SK-N-SH treated with all-trans-retinoic acid at 6 μM for 48 hours (cell line): ENCODE data around the gene LSAMP.

Experiments used
- ATAC-seq: fragments of 200-7000 bp; cut with Tn5 transposase; 3 replicates; pipeline ENCODE4 v1.9.1; 2020; ENCODE audit warnings: mild to moderate bottlenecking, moderate library complexity
- ARNTL ChIP-seq: fragments of 450-650 bp; formaldehyde crosslinking; IDR thresholded peaks from 2 replicates; pipeline ENCODE4 v1.5.0; 2020; ENCODE audit warnings: low read depth, mild to moderate bottlenecking, moderate library complexity, borderline replicate concordance
- BACH2 ChIP-seq: fragments of 250-450 bp; sonication (Bioruptor Pico); IDR thresholded peaks from 2 replicates; pipeline ENCODE4 v1.9.0; 2021; ENCODE audit warnings: mild to moderate bottlenecking, borderline replicate concordance
- CSDC2 ChIP-seq: fragments of 250-450 bp; sonication (Bioruptor Pico); IDR thresholded peaks from 2 replicates; pipeline ENCODE4 v1.5.0; 2020; ENCODE audit warnings: mild to moderate bottlenecking, moderate library complexity
- ESRRG ChIP-seq: fragments of 250-450 bp; sonication (Bioruptor Pico); IDR thresholded peaks from 2 replicates; pipeline ENCODE4 v1.6.1; 2021; ENCODE audit warnings: mild to moderate bottlenecking
- GLIS3 ChIP-seq: fragments of 250-450 bp; sonication (Bioruptor Pico); IDR thresholded peaks from 2 replicates; pipeline ENCODE4 v1.5.0; 2020; ENCODE audit warnings: mild to moderate bottlenecking, moderate library complexity
- OSR1 ChIP-seq: fragments of 250-450 bp; sonication (Bioruptor Pico); IDR thresholded peaks from 2 replicates; pipeline ENCODE4 v1.8.0; 2022; ENCODE audit warnings: moderate library complexity, mild to moderate bottlenecking, inconsistent platforms
- PPARA ChIP-seq: fragments of 250-450 bp; sonication (Bioruptor Pico); IDR thresholded peaks from 2 replicates; pipeline ENCODE4 v1.5.0; 2020; ENCODE audit warnings: mild to moderate bottlenecking, borderline replicate concordance
- SNAI2 ChIP-seq: fragments of 250-450 bp; sonication (Bioruptor Pico); IDR thresholded peaks from 2 replicates; pipeline ENCODE4 v1.5.0; 2020; ENCODE audit warnings: mild to moderate bottlenecking, moderate library complexity
- TCF4 ChIP-seq: fragments of 250-450 bp; sonication (Bioruptor Pico); IDR thresholded peaks from 2 replicates; pipeline ENCODE4 v1.8.0; 2021; ENCODE audit warnings: mild to moderate bottlenecking, moderate library complexity, borderline replicate concordance
- TOX ChIP-seq: fragments of 250-450 bp; sonication (Bioruptor Pico); IDR thresholded peaks from 2 replicates; pipeline ENCODE4 v1.8.0; 2021; ENCODE audit warnings: mild to moderate bottlenecking, moderate library complexity, borderline replicate concordance
- ZC3H10 ChIP-seq: fragments of 250-450 bp; sonication (Bioruptor Pico); IDR thresholded peaks from 2 replicates; pipeline ENCODE4 v1.5.1; 2021; ENCODE audit warnings: mild to moderate bottlenecking, moderate library complexity
- ZFP3 ChIP-seq: fragments of 250-450 bp; sonication (Bioruptor Pico); IDR thresholded peaks from 2 replicates; pipeline ENCODE4 v1.5.0; 2020; ENCODE audit warnings: mild to moderate bottlenecking, moderate library complexity
- ZFP30 ChIP-seq: fragments of 450-650 bp; formaldehyde crosslinking; IDR thresholded peaks from 2 replicates; pipeline ENCODE4 v1.5.0; 2022; ENCODE audit warnings: mild to moderate bottlenecking, moderate library complexity
- ZNF565 ChIP-seq: fragments of 450-650 bp; formaldehyde crosslinking; conservative IDR thresholded peaks from 2 replicates; pipeline ENCODE4 v1.5.0; 2020; ENCODE audit warnings: low read depth, mild to moderate bottlenecking, moderate library complexity
- ZNF70 ChIP-seq: fragments of 450-650 bp; formaldehyde crosslinking; IDR thresholded peaks from 2 replicates; pipeline ENCODE4 v1.5.0; 2020; ENCODE audit warnings: mild to moderate bottlenecking, moderate library complexity
- ZNF8 ChIP-seq: fragments of 450-650 bp; formaldehyde crosslinking; IDR thresholded peaks from 2 replicates; pipeline ENCODE4 v1.5.0; 2020; ENCODE audit warnings: mild to moderate bottlenecking, moderate library complexity
- TF ChIP-seq, protein P1 (sequence below): fragments of 250-450 bp; sonication (Bioruptor Pico); IDR thresholded peaks from 2 replicates; pipeline ENCODE4 v1.8.0; 2020; ENCODE audit warnings: mild to moderate bottlenecking, moderate library complexity, borderline replicate concordance
- TF ChIP-seq, protein P2 (sequence below): fragments of 250-450 bp; sonication (Bioruptor Pico); IDR thresholded peaks from 2 replicates; pipeline ENCODE4 v1.5.1; 2021; ENCODE audit warnings: mild to moderate bottlenecking, moderate library complexity
- TF ChIP-seq, protein P3 (sequence below): fragments of 250-450 bp; sonication (Bioruptor Pico); IDR thresholded peaks from 2 replicates; pipeline ENCODE4 v1.5.0; 2020; ENCODE audit warnings: mild to moderate bottlenecking, moderate library complexity
- TF ChIP-seq, protein P4 (sequence below): fragments of 250-450 bp; sonication (Bioruptor Pico); IDR thresholded peaks from 2 replicates; pipeline ENCODE4 v1.5.1; 2020; ENCODE audit warnings: low read depth, mild to moderate bottlenecking, moderate library complexity
- TF ChIP-seq, protein P5 (sequence below): fragments of 250-450 bp; sonication (Bioruptor Pico); IDR thresholded peaks from 2 replicates; pipeline ENCODE4 v1.8.0; 2021; ENCODE audit warnings: low read depth, mild to moderate bottlenecking, moderate library complexity, borderline replicate concordance

LSAMP gene

DNA sequence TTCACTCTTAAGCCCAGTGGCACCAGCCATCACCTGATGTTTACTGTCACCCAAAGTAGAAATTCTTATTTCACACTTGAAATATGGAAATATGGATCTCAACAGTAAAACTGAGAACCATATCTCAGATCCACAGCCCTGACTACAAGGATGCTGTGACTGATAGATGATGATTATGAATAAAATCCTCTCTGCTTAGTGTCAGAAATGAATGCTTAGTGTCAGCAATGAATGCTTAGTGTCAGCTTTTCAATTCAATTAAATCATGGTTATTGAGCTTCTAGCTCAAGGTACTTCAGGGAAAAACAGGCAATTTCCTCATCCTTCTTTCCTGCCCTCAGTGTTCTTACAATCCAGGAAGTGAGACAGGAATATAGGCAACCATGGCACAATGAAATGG, 392.3 kb downstream of the LSAMP start:
- TF ChIP-seq ZNF70 (CRISPR knock-in tag) (no peak), TOX (CRISPR knock-in tag) (no peak), ZFP3 (CRISPR knock-in tag) (no peak), ZC3H10 (CRISPR knock-in tag) (no peak), TCF4 (CRISPR knock-in tag) (no peak), ZNF8 (CRISPR knock-in tag) (no peak), SNAI2 (CRISPR knock-in tag) (no peak), PPARA (CRISPR knock-in tag) (no peak), BACH2 (CRISPR knock-in tag) (no peak)
- TF ChIP-seq, protein P1, sequence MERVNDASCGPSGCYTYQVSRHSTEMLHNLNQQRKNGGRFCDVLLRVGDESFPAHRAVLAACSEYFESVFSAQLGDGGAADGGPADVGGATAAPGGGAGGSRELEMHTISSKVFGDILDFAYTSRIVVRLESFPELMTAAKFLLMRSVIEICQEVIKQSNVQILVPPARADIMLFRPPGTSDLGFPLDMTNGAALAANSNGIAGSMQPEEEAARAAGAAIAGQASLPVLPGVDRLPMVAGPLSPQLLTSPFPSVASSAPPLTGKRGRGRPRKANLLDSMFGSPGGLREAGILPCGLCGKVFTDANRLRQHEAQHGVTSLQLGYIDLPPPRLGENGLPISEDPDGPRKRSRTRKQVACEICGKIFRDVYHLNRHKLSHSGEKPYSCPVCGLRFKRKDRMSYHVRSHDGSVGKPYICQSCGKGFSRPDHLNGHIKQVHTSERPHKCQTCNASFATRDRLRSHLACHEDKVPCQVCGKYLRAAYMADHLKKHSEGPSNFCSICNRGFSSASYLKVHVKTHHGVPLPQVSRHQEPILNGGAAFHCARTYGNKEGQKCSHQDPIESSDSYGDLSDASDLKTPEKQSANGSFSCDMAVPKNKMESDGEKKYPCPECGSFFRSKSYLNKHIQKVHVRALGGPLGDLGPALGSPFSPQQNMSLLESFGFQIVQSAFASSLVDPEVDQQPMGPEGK: no peak
- TF ChIP-seq, protein P2, sequence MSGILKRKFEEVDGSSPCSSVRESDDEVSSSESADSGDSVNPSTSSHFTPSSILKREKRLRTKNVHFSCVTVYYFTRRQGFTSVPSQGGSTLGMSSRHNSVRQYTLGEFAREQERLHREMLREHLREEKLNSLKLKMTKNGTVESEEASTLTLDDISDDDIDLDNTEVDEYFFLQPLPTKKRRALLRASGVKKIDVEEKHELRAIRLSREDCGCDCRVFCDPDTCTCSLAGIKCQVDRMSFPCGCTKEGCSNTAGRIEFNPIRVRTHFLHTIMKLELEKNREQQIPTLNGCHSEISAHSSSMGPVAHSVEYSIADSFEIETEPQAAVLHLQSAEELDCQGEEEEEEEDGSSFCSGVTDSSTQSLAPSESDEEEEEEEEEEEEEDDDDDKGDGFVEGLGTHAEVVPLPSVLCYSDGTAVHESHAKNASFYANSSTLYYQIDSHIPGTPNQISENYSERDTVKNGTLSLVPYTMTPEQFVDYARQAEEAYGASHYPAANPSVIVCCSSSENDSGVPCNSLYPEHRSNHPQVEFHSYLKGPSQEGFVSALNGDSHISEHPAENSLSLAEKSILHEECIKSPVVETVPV (CRISPR knock-in tag): no peak
- TF ChIP-seq, protein P3, sequence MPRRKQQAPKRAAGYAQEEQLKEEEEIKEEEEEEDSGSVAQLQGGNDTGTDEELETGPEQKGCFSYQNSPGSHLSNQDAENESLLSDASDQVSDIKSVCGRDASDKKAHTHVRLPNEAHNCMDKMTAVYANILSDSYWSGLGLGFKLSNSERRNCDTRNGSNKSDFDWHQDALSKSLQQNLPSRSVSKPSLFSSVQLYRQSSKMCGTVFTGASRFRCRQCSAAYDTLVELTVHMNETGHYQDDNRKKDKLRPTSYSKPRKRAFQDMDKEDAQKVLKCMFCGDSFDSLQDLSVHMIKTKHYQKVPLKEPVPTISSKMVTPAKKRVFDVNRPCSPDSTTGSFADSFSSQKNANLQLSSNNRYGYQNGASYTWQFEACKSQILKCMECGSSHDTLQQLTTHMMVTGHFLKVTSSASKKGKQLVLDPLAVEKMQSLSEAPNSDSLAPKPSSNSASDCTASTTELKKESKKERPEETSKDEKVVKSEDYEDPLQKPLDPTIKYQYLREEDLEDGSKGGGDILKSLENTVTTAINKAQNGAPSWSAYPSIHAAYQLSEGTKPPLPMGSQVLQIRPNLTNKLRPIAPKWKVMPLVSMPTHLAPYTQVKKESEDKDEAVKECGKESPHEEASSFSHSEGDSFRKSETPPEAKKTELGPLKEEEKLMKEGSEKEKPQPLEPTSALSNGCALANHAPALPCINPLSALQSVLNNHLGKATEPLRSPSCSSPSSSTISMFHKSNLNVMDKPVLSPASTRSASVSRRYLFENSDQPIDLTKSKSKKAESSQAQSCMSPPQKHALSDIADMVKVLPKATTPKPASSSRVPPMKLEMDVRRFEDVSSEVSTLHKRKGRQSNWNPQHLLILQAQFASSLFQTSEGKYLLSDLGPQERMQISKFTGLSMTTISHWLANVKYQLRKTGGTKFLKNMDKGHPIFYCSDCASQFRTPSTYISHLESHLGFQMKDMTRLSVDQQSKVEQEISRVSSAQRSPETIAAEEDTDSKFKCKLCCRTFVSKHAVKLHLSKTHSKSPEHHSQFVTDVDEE (CRISPR knock-in tag): no peak
- TF ChIP-seq, protein P4, sequence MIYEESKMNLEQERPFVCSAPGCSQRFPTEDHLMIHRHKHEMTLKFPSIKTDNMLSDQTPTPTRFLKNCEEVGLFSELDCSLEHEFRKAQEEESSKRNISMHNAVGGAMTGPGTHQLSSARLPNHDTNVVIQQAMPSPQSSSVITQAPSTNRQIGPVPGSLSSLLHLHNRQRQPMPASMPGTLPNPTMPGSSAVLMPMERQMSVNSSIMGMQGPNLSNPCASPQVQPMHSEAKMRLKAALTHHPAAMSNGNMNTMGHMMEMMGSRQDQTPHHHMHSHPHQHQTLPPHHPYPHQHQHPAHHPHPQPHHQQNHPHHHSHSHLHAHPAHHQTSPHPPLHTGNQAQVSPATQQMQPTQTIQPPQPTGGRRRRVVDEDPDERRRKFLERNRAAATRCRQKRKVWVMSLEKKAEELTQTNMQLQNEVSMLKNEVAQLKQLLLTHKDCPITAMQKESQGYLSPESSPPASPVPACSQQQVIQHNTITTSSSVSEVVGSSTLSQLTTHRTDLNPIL (CRISPR knock-in tag): no peak
- TF ChIP-seq, protein P5, sequence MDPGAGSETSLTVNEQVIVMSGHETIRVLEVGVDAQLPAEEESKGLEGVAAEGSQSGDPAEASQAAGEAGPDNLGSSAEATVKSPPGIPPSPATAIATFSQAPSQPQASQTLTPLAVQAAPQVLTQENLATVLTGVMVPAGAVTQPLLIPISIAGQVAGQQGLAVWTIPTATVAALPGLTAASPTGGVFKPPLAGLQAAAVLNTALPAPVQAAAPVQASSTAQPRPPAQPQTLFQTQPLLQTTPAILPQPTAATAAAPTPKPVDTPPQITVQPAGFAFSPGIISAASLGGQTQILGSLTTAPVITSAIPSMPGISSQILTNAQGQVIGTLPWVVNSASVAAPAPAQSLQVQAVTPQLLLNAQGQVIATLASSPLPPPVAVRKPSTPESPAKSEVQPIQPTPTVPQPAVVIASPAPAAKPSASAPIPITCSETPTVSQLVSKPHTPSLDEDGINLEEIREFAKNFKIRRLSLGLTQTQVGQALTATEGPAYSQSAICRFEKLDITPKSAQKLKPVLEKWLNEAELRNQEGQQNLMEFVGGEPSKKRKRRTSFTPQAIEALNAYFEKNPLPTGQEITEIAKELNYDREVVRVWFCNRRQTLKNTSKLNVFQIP (CRISPR knock-in tag): no peak
- no peak for ATAC-seq

DNA sequence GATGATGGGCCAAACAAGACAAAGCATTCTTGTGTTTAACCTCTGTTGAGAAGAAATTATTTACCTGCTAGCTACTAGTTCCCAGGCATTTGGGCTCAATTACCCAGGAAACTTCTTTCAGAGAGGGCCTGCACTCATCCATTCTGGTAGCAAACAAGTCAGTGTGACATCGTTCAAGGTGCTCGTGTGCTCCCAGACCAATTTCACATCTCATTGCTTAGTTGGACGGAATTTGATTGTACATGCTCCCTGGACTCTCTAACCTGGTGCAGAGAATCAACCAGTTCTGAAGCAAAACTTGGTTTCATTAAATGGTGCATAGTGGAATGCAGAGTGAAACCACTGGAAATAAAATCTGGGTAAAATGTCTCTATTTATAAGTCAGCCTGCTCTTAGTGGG, 392.7 kb downstream of the LSAMP start:
- no peak for ATAC-seq
- TF ChIP-seq ESRRG (no peak), ARNTL (CRISPR knock-in tag) (no peak), OSR1 (CRISPR knock-in tag) (no peak), BACH2 (CRISPR knock-in tag) (no peak), ZNF565 (CRISPR knock-in tag) (no peak), ZNF70 (CRISPR knock-in tag) (no peak), GLIS3 (CRISPR knock-in tag) (no peak), ZC3H10 (CRISPR knock-in tag) (no peak), CSDC2 (CRISPR knock-in tag) (no peak), ZFP3 (CRISPR knock-in tag) (no peak), ZFP30 (CRISPR knock-in tag) (no peak)
- TF ChIP-seq, protein P4 (CRISPR knock-in tag): no peak
- TF ChIP-seq, protein P3 (CRISPR knock-in tag): no peak
- TF ChIP-seq, protein P2 (CRISPR knock-in tag): no peak
- TF ChIP-seq, all 23 proteins: peak for 0
